IMR-90 (cell line): ENCODE results near the gene LAMC3. TPM values are rescaled to one million over a fixed set of nuclear protein-coding genes. Genes with fewer than 3 reads are reported as not detected.

Experiments
- ATAC-seq: fragments of 200-7000 bp; cut with Tn5 transposase; 2 replicates; pipeline ENCODE4 v1.9.1; 2020; ENCODE audit warnings: low read depth, mild to moderate bottlenecking, moderate library complexity
- BruUV-seq: library from RNA; stranded (reverse); fragments of 400-500 nt; replicated peaks from 2 replicates; lab custom pipeline; 2021; lab: Mats Ljungman, UMichigan
- CTCF ChIA-PET: fragments of 300-600 bp; formaldehyde crosslinking; extraction: SDS; loops from one replicate; lab custom pipeline; 2021; ENCODE audit warnings: antibody characterized with exemption; lab: Yijun Ruan, JAX
- POLR2A ChIA-PET: fragments of 300-600 bp; sonication (Branson Sonifier 250); formaldehyde crosslinking; loops from one replicate; lab custom pipeline; 2022; ENCODE audit warnings: antibody characterized with exemption; ENCODE audit not compliant: unreplicated experiment; lab: Charles Lee
- DNase-seq: peaks from one replicate; pipeline ENCODE4 v3.0.0; 2013
- H2AFZ ChIP-seq: replicated peaks from 2 replicates; pipeline ENCODE3; 2013; ENCODE audit warnings: low read length, mild to moderate bottlenecking; ENCODE audit not compliant: poor library complexity
- H2AK5ac ChIP-seq: 2 replicates; pipeline ENCODE4 v1.6.1; 2013; ENCODE audit warnings: low read depth, low read length, inconsistent platforms
- H2AK9ac ChIP-seq: replicated peaks from 2 replicates; pipeline ENCODE3; 2013; ENCODE audit warnings: mild to moderate bottlenecking, low read depth, low read length, moderate library complexity; ENCODE audit not compliant: poor library complexity
- H2BK120ac ChIP-seq: 2 replicates; pipeline ENCODE4 v1.6.1; 2013; ENCODE audit warnings: low read depth, low read length, inconsistent platforms
- H2BK15ac ChIP-seq: 3 replicates; pipeline ENCODE4 v1.6.1; 2013; ENCODE audit warnings: low read depth, low read length, inconsistent platforms
- H2BK20ac ChIP-seq: 2 replicates; pipeline ENCODE4 v1.6.1; 2013; ENCODE audit warnings: low read depth, mild to moderate bottlenecking, inconsistent platforms, low read length, moderate library complexity
- H2BK5ac ChIP-seq: 2 replicates; pipeline ENCODE4 v1.6.1; 2013; ENCODE audit warnings: mild to moderate bottlenecking, low read depth, low read length, inconsistent platforms; ENCODE audit not compliant: poor library complexity, severe bottlenecking
- H3K14ac ChIP-seq: replicated peaks from 2 replicates; pipeline ENCODE4 v1.6.1; 2013; ENCODE audit warnings: low read depth, low read length, inconsistent platforms
- H3K18ac ChIP-seq: 2 replicates; pipeline ENCODE4 v1.6.1; 2013; ENCODE audit warnings: low read depth, low read length, control low read depth
- H3K23ac ChIP-seq: 2 replicates; pipeline ENCODE4 v1.6.1; 2013; ENCODE audit warnings: low read depth, low read length, inconsistent platforms
- H3K27ac ChIP-seq: 2 replicates; pipeline ENCODE4 v1.5.1; 2013; ENCODE audit warnings: mild to moderate bottlenecking, control low read depth, low read length; ENCODE audit not compliant: insufficient read depth
- H3K27me3 ChIP-seq: 2 replicates; pipeline ENCODE4 v1.6.1; 2013; ENCODE audit warnings: low read length; ENCODE audit not compliant: control insufficient read depth, insufficient read depth
- H3K36me3 ChIP-seq: 2 replicates; pipeline ENCODE4 v1.6.1; 2013; ENCODE audit warnings: low read length, mixed read lengths; ENCODE audit not compliant: control insufficient read depth, insufficient read depth
- H3K4ac ChIP-seq: 2 replicates; pipeline ENCODE4 v1.6.1; 2013; ENCODE audit warnings: low read depth, low read length, inconsistent platforms
- H3K4me1 ChIP-seq: 2 replicates; pipeline ENCODE4 v1.6.1; 2013; ENCODE audit warnings: low read length, mixed read lengths; ENCODE audit not compliant: control insufficient read depth, insufficient read depth
- H3K4me2 ChIP-seq: 2 replicates; pipeline ENCODE4 v1.6.1; 2013; ENCODE audit warnings: low read depth, mild to moderate bottlenecking, control low read depth, low read length, moderate library complexity
- H3K4me3 ChIP-seq: 2 replicates; pipeline ENCODE4 v1.5.1; 2013; ENCODE audit warnings: low read depth, mild to moderate bottlenecking, control low read depth, low read length, moderate library complexity; ENCODE audit not compliant: insufficient read depth
- H3K56ac ChIP-seq: 2 replicates; pipeline ENCODE4 v1.6.1; 2013; ENCODE audit warnings: low read length, inconsistent platforms; ENCODE audit not compliant: insufficient read depth; ENCODE audit errors: extremely low read depth
- H3K79me1 ChIP-seq, 2 experiments: 2 replicates each; pipeline ENCODE4 v1.6.1; 2013; ENCODE audit warnings: low read length in 2 of 2, inconsistent platforms in 1 of 2, low read depth in 1 of 2
- H3K9ac ChIP-seq: 2 replicates; pipeline ENCODE4 v1.6.1; 2013; ENCODE audit warnings: low read depth, low read length, control low read depth
- H3K9me1 ChIP-seq: 2 replicates; pipeline ENCODE4 v1.6.1; 2013; ENCODE audit warnings: low read length, inconsistent platforms; ENCODE audit not compliant: insufficient read depth
- H3K9me3 ChIP-seq: 2 replicates; pipeline ENCODE4 v1.6.1; 2013; ENCODE audit warnings: low read length; ENCODE audit not compliant: control insufficient read depth, insufficient read depth
- H4K20me1 ChIP-seq: 2 replicates; pipeline ENCODE4 v1.6.1; 2013; ENCODE audit warnings: low read length, inconsistent platforms; ENCODE audit not compliant: insufficient read depth
- H4K5ac ChIP-seq: 2 replicates; pipeline ENCODE4 v1.6.1; 2013; ENCODE audit warnings: mild to moderate bottlenecking, low read depth, low read length, control low read depth
- H4K8ac ChIP-seq, 2 experiments: 2 replicates each; pipeline ENCODE4 v1.6.1; 2013; ENCODE audit warnings: low read depth in 2 of 2, low read length in 2 of 2, control low read depth in 1 of 2, inconsistent platforms in 1 of 2
- H4K91ac ChIP-seq: 2 replicates; pipeline ENCODE4 v1.6.1; 2013; ENCODE audit warnings: low read depth, low read length, inconsistent platforms; ENCODE audit not compliant: insufficient read depth
- BHLHE40 ChIP-seq: fragments of 150-350 bp; IDR thresholded peaks from 2 replicates; pipeline ENCODE4 v1.6.1; 2016; ENCODE audit warnings: mild to moderate bottlenecking, low read depth, low read length
- CTCF ChIP-seq: conservative IDR thresholded peaks from 2 replicates; pipeline ENCODE4 v1.5.1; 2012; ENCODE audit warnings: mild to moderate bottlenecking, low read depth, low read length, improper control_type of control experiment
- MAFK ChIP-seq: IDR thresholded peaks from 2 replicates; pipeline ENCODE4 v1.6.1; 2012; ENCODE audit warnings: low read depth, low read length, improper control_type of control experiment
- MAZ ChIP-seq: IDR thresholded peaks from 2 replicates; pipeline ENCODE4 v1.6.1; 2012; ENCODE audit warnings: low read depth, mild to moderate bottlenecking, low read length, improper control_type of control experiment, moderate library complexity, borderline replicate concordance
- NFE2L2 ChIP-seq: fragments of 150-350 bp; IDR thresholded peaks from 2 replicates; pipeline ENCODE4 v1.6.1; 2016; ENCODE audit warnings: low read depth, mild to moderate bottlenecking, low read length
- POLR2A ChIP-seq: IDR thresholded peaks from 2 replicates; pipeline ENCODE4 v1.6.1; 2012; ENCODE audit warnings: mild to moderate bottlenecking, low read depth, low read length
- USF2 ChIP-seq: fragments of 150-350 bp; IDR thresholded peaks from 2 replicates; pipeline ENCODE4 v1.6.1; 2017; ENCODE audit warnings: mild to moderate bottlenecking, antibody characterized with exemption, low read length, low read depth
- WGBS, 2 experiments: methylation state at CpG; one replicate each; pipeline versions ENCODE4 v1.1.5 to v1.1.7; 2013; ENCODE audit warnings: missing lambda C conversion rate in 2 of 2; ENCODE audit not compliant: insufficient read length in 1 of 2; ENCODE audit errors: extremely low coverage in 2 of 2; 5-methylcytosine and 5-hydroxymethylcytosine counted together
- dilution Hi-C: fragments of 300-500 bp; cut with HindIII; formaldehyde crosslinking; loops from one replicate; pipeline ENCODE4 v1.14.3; 2018; ENCODE audit warnings: low sequenced_read_pairs; ENCODE audit not compliant: unreplicated experiment
- in situ Hi-C: fragments of 300-500 bp; cut with MboI; formaldehyde crosslinking; loops from 3 replicates; pipeline ENCODE4 v1.14.3; 2019; ENCODE audit warnings: low sequenced_read_pairs, inconsistent platforms, mixed read lengths
- intact Hi-C: fragments of 100-400 bp; cut with micrococcal nuclease; formaldehyde crosslinking; loops from 2 replicates; pipeline ENCODE4 v1.10.0; 2022
- microRNA-seq, 2 experiments: library from miRNA; stranded (forward) in 1 of 2; unstranded in 1 of 2; fragments of 10-50 nt in 1 of 2; fragments of <30 nt in 1 of 2; gene quantifications in 1 of 2; microRNA quantifications in 1 of 2; one replicate each; pipeline versions ENCODE3 to v1.1.0; 2013 to 2020; ENCODE audit not compliant: insufficient read depth in 1 of 2, insufficient read length in 1 of 2, unreplicated experiment in 1 of 2
- polyA plus RNA-seq, 3 experiments: library from polyadenylated mRNA; depleted of rRNA; stranded (reverse); fragments of >200 nt; gene quantifications; 2 replicates each; pipeline ENCODE4 v1.2.3, GENCODE V29; 2012; ENCODE audit warnings: low replicate concordance in 1 of 3
- small RNA-seq, 5 experiments: library from RNA; depleted of rRNA; stranded (forward); fragments of <200 nt; gene quantifications; one replicate each; pipeline ENCODE3, GENCODE V24; 2012
- total RNA-seq: library from RNA; depleted of rRNA; stranded (reverse); fragments of >200 nt; gene quantifications from 2 replicates; pipeline ENCODE4 v1.2.3, GENCODE V29; 2012; rRNA removed

Gene LAMC3
- total and polyA plus RNA-seq, 2 of the 4 experiments (the other 2 are of a cell fraction), result not detected

GRCh38 chr9:131142160-131142559 is 133.2 kb downstream of the LAMC3 start:
- H3K9ac ChIP-seq, result no peak overlapping the region
- H3K4me1 ChIP-seq, result no peaks in the 10 kb centered on the region
- no peak overlapping the region for H3K23ac ChIP-seq
- H4K91ac ChIP-seq, result no peak overlapping the region
- ATAC-seq (no peak), DNase-seq (no peak)
- no peaks in the 10 kb centered on the region for H3K27me3 ChIP-seq
- POLR2A ChIA-PET, result no interaction called here
- no peak overlapping the region for H3K4me3 ChIP-seq
- H2BK20ac ChIP-seq, result no peak overlapping the region
- H3K4me2 ChIP-seq, result no peak overlapping the region
- no peak overlapping the region for H3K18ac ChIP-seq
- no peak overlapping the region for H3K14ac ChIP-seq
- no peak overlapping the region for H3K4ac ChIP-seq
- H2BK120ac ChIP-seq, result no peak overlapping the region
- H4K5ac ChIP-seq, result no peak overlapping the region
- H3K56ac ChIP-seq, result no peak overlapping the region
- no peak overlapping the region for H3K27ac ChIP-seq
- no peak overlapping the region for H2BK5ac ChIP-seq
- H2AFZ ChIP-seq, result no peak overlapping the region
- no peak overlapping the region for H2AK5ac ChIP-seq
- WGBS, 2 experiments, result no CpG with 5 or more reads among the region's 3 CpGs
- H3K36me3 ChIP-seq, result peaks cover 55% of the 10 kb centered on the region
- CTCF ChIA-PET, result no interaction called here
- no peak overlapping the region for H4K8ac ChIP-seq
- TF ChIP-seq BHLHE40 (no peak), CTCF (no peak), MAFK (no peak), USF2 (no peak), MAZ (no peak), POLR2A (no peak), NFE2L2 (no peak)
- no peak overlapping the region for H2BK15ac ChIP-seq
- dilution Hi-C loops, result no loop called here
- no peak overlapping the region for H2AK9ac ChIP-seq
- no peaks in the 10 kb centered on the region; a peak in 1 of 4 replicates for H3K79me1 ChIP-seq
- intact Hi-C loops, result loop anchor here (10.0 kb wide), 1 partner anchor 333 kb away; no protein-coding TSS in a partner anchor
- no peaks in the 10 kb centered on the region for H3K9me1 ChIP-seq
- no TSS peak for BruUV-seq
- in situ Hi-C loops, result loop anchor here (25.0 kb wide), 1 partner anchor 1195 kb away; no protein-coding TSS in a partner anchor
- H4K20me1 ChIP-seq, result no peaks in the 10 kb centered on the region
- H3K9me3 ChIP-seq, result no peaks in the 10 kb centered on the region

Small RNA genes within 50 kb of the gene (microRNA-seq; reads per million reads assigned to microRNA genes)
- gene RF00322 (ENCODE audit: insufficient read depth, insufficient read length) (not detected), gene RNU6-881P (ENCODE audit: insufficient read depth, insufficient read length) (not detected)

Small RNA genes within 50 kb of the gene (small RNA-seq; reads per million reads assigned to genes)
- gene RF00322 (0 reads per million in 5 experiments), gene RNU6-881P (0 reads per million in 5 experiments)

Other genes starting within 250 kb of the LAMC3 start
- gene ABL1, start 173.9 kb upstream of the LAMC3 start, total RNA-seq, result 31.9 and 33.7 TPM in 2 replicates
- gene ABL1, start 173.9 kb upstream of the LAMC3 start, polyA plus RNA-seq (2012; rRNA removed), result 49.1 and 50.7 TPM in 2 replicates
- gene QRFP, start 112.4 kb upstream of the LAMC3 start, total RNA-seq, result not detected in 2 replicates
- not detected in 2 replicates for gene QRFP, start 112.4 kb upstream of the LAMC3 start, polyA plus RNA-seq (2012; rRNA removed)
- 1.1 and 2.2 TPM in 2 replicates for gene FIBCD1, start 69.9 kb upstream of the LAMC3 start, total RNA-seq
- 10.1 and 12.2 TPM in 2 replicates for gene FIBCD1, start 69.9 kb upstream of the LAMC3 start, polyA plus RNA-seq (2012; rRNA removed)
- gene AIF1L, start 87.4 kb downstream of the LAMC3 start, total RNA-seq, result 0.18 and 0.28 TPM in 2 replicates
- gene AIF1L, start 87.4 kb downstream of the LAMC3 start, polyA plus RNA-seq (2012; rRNA removed), result 0.09 and 0.19 TPM in 2 replicates
- gene NUP214, start 116.4 kb downstream of the LAMC3 start, total RNA-seq, result 6.9 and 7.9 TPM in 2 replicates
- 13.3 and 13.4 TPM in 2 replicates for gene NUP214, start 116.4 kb downstream of the LAMC3 start, polyA plus RNA-seq (2012; rRNA removed)